D721Med (cell line): Measurements from ENCODE around the gene SLC38A4.

ENCODE experiments used
- DNase-seq: peaks from one replicate; pipeline ENCODE4 v3.0.0; 2011; ENCODE audit warnings: low spot score; ENCODE audit not compliant: insufficient read length
- FAIRE-seq: peaks from 2 replicates; lab custom pipeline; 2011; peaks lifted over from hg19 to GRCh38; lab: Jason Lieb, UNC
- TF ChIP-seq, protein P1 (sequence below): IDR thresholded peaks from 2 replicates; pipeline ENCODE4 v1.5.1; 2012; ENCODE audit warnings: mild to moderate bottlenecking, control low read depth; ENCODE audit not compliant: insufficient read depth; ENCODE audit errors: missing control alignments

The SLC38A4 gene

DNA sequence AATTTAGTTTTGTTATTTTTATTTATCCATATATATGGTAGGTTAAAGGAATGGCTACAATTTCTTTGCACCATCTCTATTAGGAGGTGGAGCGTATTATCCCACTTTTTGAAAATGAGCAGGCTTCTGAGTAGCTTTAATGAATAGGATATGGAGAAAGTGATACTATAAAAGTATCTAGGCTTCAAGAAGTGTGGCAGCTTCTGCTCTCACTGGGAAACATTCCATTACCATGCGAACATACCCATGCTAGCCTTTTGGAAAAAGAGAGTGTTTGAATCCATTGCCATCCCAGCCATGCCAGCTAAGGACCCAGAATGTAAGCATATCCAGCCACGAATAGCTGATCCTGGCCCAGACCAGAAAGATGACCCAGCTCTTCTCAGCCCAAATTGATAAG, 107.3 kb downstream of the SLC38A4 start:
- DNase-seq (no peak), FAIRE-seq (no peak)
- TF ChIP-seq, protein P1, sequence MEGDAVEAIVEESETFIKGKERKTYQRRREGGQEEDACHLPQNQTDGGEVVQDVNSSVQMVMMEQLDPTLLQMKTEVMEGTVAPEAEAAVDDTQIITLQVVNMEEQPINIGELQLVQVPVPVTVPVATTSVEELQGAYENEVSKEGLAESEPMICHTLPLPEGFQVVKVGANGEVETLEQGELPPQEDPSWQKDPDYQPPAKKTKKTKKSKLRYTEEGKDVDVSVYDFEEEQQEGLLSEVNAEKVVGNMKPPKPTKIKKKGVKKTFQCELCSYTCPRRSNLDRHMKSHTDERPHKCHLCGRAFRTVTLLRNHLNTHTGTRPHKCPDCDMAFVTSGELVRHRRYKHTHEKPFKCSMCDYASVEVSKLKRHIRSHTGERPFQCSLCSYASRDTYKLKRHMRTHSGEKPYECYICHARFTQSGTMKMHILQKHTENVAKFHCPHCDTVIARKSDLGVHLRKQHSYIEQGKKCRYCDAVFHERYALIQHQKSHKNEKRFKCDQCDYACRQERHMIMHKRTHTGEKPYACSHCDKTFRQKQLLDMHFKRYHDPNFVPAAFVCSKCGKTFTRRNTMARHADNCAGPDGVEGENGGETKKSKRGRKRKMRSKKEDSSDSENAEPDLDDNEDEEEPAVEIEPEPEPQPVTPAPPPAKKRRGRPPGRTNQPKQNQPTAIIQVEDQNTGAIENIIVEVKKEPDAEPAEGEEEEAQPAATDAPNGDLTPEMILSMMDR = no peak

DNA sequence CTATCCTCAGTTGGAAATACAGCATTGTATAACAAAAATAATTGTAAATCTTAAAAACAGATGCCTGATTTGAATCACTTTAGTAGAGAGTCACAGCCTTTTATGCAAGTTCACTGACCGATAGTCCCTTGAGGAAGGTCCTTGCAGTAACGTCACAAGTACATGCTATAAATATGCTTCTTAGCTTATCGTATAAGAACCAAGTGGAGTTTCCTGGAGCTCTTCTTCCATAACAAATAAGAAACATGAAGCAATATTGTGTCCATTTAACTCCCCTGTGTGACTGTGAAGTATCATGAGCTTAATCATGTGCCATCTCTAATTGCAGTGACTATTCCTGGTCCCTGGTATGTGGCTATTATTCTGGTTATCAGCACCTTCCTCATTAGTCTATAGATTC, 107.9 kb downstream of the SLC38A4 start:
- TF ChIP-seq, protein P1 = no peak
- FAIRE-seq (no peak), DNase-seq (no peak)

DNA sequence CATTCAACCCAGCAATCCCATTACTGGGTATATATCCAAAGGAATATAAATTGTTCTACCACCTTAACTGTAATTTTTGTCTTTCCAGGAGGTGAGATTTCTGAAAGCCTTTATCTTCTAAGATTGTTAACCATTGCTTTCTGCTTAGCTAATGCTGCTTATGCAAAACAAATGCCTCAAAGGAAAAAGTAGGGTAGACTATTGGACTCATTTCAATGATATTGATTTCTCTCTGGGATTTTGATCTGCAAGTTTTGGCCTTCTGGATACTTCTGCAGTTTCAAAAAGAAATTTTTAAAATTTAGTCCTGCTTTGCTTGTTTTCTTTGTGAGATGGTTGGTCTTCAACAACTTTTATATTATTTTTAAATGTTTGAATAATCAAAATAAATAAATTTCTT, 108.6 kb downstream of the SLC38A4 start:
- no peak for DNase-seq
- FAIRE-seq = no peak
- TF ChIP-seq, protein P1 = no peak
